WTC11 (cell line): ENCODE data around the gene GLG1.

Source experiments
- FOXP1 ChIP-seq: sonication (generic); formaldehyde crosslinking; IDR thresholded peaks from 2 replicates; pipeline ENCODE4 v1.8.0; 2022; ENCODE audit warnings: missing genetic modification reagents, mild to moderate bottlenecking, moderate library complexity, borderline replicate concordance
- NR2C2 ChIP-seq: sonication (generic); formaldehyde crosslinking; IDR thresholded peaks from 2 replicates; pipeline ENCODE4 v1.8.0; 2022; ENCODE audit warnings: mild to moderate bottlenecking, missing genetic modification reagents
- RELA ChIP-seq: sonication (generic); formaldehyde crosslinking; IDR thresholded peaks from 2 replicates; pipeline ENCODE4 v1.8.1; 2022; ENCODE audit warnings: missing genetic modification reagents, mild to moderate bottlenecking, borderline replicate concordance
- TEAD4 ChIP-seq: sonication (generic); formaldehyde crosslinking; IDR thresholded peaks from 2 replicates; pipeline ENCODE4 v1.8.0; 2022; ENCODE audit warnings: mild to moderate bottlenecking, missing genetic modification reagents
- USF2 ChIP-seq: sonication (generic); formaldehyde crosslinking; IDR thresholded peaks from 2 replicates; pipeline ENCODE4 v1.8.1; 2023; ENCODE audit warnings: mild to moderate bottlenecking, missing genetic modification reagents, moderate library complexity
- ZNF121 ChIP-seq: sonication (generic); formaldehyde crosslinking; IDR thresholded peaks from 2 replicates; pipeline ENCODE4 v1.8.0; 2023; ENCODE audit warnings: missing genetic modification reagents
- ZNF263 ChIP-seq: sonication (generic); formaldehyde crosslinking; IDR thresholded peaks from 2 replicates; pipeline ENCODE4 v1.8.1; 2022; ENCODE audit warnings: low read depth, mild to moderate bottlenecking, moderate library complexity, missing genetic modification reagents
- TF ChIP-seq, protein P1 (sequence below): sonication (generic); formaldehyde crosslinking; conservative IDR thresholded peaks from 2 replicates; pipeline ENCODE4 v1.8.1; 2022; ENCODE audit warnings: mild to moderate bottlenecking, missing genetic modification reagents
- TF ChIP-seq, protein P2 (sequence below): sonication (generic); formaldehyde crosslinking; IDR thresholded peaks from 2 replicates; pipeline ENCODE4 v1.8.1; 2022; ENCODE audit warnings: low read depth, missing genetic modification reagents, borderline replicate concordance
- TF ChIP-seq, protein P3 (sequence below): fragments of 200-600 bp; IDR thresholded peaks from 2 replicates; pipeline ENCODE4 v1.8.0; 2022; ENCODE audit warnings: antibody characterized with exemption

GRCh38 chr16:74465851-74466685 lies 140.8 kb downstream of the GLG1 start:
- no peak for TF ChIP-seq ZNF263 (CRISPR knock-in tag)
- TF ChIP-seq, protein P1, sequence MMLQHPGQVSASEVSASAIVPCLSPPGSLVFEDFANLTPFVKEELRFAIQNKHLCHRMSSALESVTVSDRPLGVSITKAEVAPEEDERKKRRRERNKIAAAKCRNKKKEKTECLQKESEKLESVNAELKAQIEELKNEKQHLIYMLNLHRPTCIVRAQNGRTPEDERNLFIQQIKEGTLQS, result no peak
- TF ChIP-seq, protein P2, sequence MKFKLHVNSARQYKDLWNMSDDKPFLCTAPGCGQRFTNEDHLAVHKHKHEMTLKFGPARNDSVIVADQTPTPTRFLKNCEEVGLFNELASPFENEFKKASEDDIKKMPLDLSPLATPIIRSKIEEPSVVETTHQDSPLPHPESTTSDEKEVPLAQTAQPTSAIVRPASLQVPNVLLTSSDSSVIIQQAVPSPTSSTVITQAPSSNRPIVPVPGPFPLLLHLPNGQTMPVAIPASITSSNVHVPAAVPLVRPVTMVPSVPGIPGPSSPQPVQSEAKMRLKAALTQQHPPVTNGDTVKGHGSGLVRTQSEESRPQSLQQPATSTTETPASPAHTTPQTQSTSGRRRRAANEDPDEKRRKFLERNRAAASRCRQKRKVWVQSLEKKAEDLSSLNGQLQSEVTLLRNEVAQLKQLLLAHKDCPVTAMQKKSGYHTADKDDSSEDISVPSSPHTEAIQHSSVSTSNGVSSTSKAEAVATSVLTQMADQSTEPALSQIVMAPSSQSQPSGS (CRISPR knock-in tag), result no peak
- TF ChIP-seq, protein P3, sequence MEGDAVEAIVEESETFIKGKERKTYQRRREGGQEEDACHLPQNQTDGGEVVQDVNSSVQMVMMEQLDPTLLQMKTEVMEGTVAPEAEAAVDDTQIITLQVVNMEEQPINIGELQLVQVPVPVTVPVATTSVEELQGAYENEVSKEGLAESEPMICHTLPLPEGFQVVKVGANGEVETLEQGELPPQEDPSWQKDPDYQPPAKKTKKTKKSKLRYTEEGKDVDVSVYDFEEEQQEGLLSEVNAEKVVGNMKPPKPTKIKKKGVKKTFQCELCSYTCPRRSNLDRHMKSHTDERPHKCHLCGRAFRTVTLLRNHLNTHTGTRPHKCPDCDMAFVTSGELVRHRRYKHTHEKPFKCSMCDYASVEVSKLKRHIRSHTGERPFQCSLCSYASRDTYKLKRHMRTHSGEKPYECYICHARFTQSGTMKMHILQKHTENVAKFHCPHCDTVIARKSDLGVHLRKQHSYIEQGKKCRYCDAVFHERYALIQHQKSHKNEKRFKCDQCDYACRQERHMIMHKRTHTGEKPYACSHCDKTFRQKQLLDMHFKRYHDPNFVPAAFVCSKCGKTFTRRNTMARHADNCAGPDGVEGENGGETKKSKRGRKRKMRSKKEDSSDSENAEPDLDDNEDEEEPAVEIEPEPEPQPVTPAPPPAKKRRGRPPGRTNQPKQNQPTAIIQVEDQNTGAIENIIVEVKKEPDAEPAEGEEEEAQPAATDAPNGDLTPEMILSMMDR, result no peak
- no peak for TF ChIP-seq NR2C2 (CRISPR knock-in tag)
- TF ChIP-seq TEAD4 (CRISPR knock-in tag), result no peak
- TF ChIP-seq ZNF121 (CRISPR knock-in tag), result no peak
- no peak for TF ChIP-seq RELA
- no peak for TF ChIP-seq FOXP1 (CRISPR knock-in tag)
- no peak for TF ChIP-seq USF2 (CRISPR knock-in tag)
